Kidney (tissue), 14 donors: ENCODE measurements around the gene TMEM54. TPM values are rescaled to one million over a fixed set of nuclear protein-coding genes. Genes with fewer than 3 reads are reported as not detected.

Source experiments
- DNase-seq, 5 donors: peaks; one replicate each; pipeline ENCODE4 v3.0.0-alpha.2; 2013 to 2020
- FAIRE-seq: peaks from 2 replicates; lab custom pipeline; 2012; peaks lifted over from hg19 to GRCh38; lab: Jason Lieb, UNC
- H3K27ac ChIP-seq, 2 donors: one replicate each; pipeline ENCODE4 v1.7.0; 2013; ENCODE audit warnings: low read depth in 2 of 2, low read length in 2 of 2, inconsistent platforms in 1 of 2
- H3K27me3 ChIP-seq: one replicate; pipeline ENCODE4 v1.7.1; 2013; ENCODE audit warnings: low read length, inconsistent platforms; ENCODE audit not compliant: control insufficient read depth, insufficient read depth
- H3K36me3 ChIP-seq, 3 donors: one replicate each; pipeline versions ENCODE4 v1.7.0 to v1.7.1; 2013; ENCODE audit warnings: low read length in 3 of 3, control low read depth in 1 of 3, inconsistent platforms in 1 of 3; ENCODE audit not compliant: insufficient read depth in 3 of 3, control insufficient read depth in 2 of 3
- H3K4me1 ChIP-seq, 3 donors: one replicate each; pipeline versions ENCODE4 v1.7.0 to v1.7.1; 2013; ENCODE audit warnings: low read length in 3 of 3, inconsistent platforms in 1 of 3, low read depth in 1 of 3; ENCODE audit not compliant: control insufficient read depth in 2 of 3, insufficient read depth in 2 of 3
- H3K4me3 ChIP-seq, 3 donors: one replicate each; pipeline versions ENCODE4 v1.7.0 to v1.8.1; 2013; ENCODE audit warnings: low read length in 3 of 3, control low read depth in 1 of 3, inconsistent platforms in 1 of 3
- H3K9ac ChIP-seq, 3 donors: one replicate each; pipeline versions ENCODE4 v1.7.0 to v1.7.1; 2013; ENCODE audit warnings: low read length in 3 of 3, control low read depth in 1 of 3, inconsistent platforms in 1 of 3
- H3K9me3 ChIP-seq, 3 donors: one replicate each; pipeline versions ENCODE4 v1.7.0 to v1.7.1; 2013; ENCODE audit warnings: low read length in 3 of 3, control low read depth in 1 of 3, inconsistent platforms in 1 of 3; ENCODE audit not compliant: control insufficient read depth in 2 of 3, insufficient read depth in 1 of 3
- CTCF ChIP-seq: IDR thresholded peaks from 3 replicates; pipeline ENCODE4 v1.5.1; 2012; ENCODE audit warnings: mild to moderate bottlenecking, moderate library complexity, borderline replicate concordance; ENCODE audit not compliant: insufficient read depth; ENCODE audit errors: extremely low read depth
- intact Hi-C: fragments of 100-400 bp; cut with DNase I; formaldehyde crosslinking; loops from one replicate; pipeline ENCODE4 v1.11.1; 2022
- polyA plus RNA-seq: library from polyadenylated mRNA; stranded (reverse); fragments of 350-450 nt; fragmentation: Illumina TruSeq; extraction: RNeasy Lipid Tissue Mini Kit (QIAGEN cat#74804); gene quantifications from one replicate; pipeline ENCODE4 v1.2.3, GENCODE V29; 2014; ENCODE audit warnings: low read depth, low replicate concordance; ENCODE audit not compliant: insufficient read depth
- total RNA-seq: library from RNA; stranded (reverse); fragmentation: NEBNext Ultra II Directional; extraction: Animal tissue kit (Norgen Biotek cat#: 25700); gene quantifications from one replicate; pipeline ENCODE4 v1.2.1, GENCODE V29; 2021
- donor health status: control.
- donor health status: control.
- donor health status: control.
- donor health status: control.
- donor health status: control.
- donor health status: DM: yes; HTN: yes; CAD: no.
- donor health status: Normal renal cell carcinoma (clear cell type).

Gene TMEM54
- total and polyA plus RNA-seq, 2 donors from 2014 or later, result 45.9 to 55.2 TPM

- Histone ChIP-seq H3K4me3 (no peak overlapping the region), H3K9me3 (no peaks in the 10 kb centered on the region), H3K27ac (no peak overlapping the region), H3K36me3 (no peaks in the 10 kb centered on the region), H3K9ac (no peak overlapping the region), H3K4me1 (peaks cover 0 to 13% (median 9%) of the 10 kb centered on the region in 3 donors), H3K27me3 (no peaks in the 10 kb centered on the region)
- FAIRE-seq (no peak), DNase-seq (no peak)
- intact Hi-C loops, result no loop called here
- no peak for TF ChIP-seq CTCF
These were observed 32.3 kb downstream of the TMEM54 start for GRCh38 chr1:32868806-32869455.

GRCh38 chr1:32868085-32868484, 33.1 kb downstream of the TMEM54 start:
- Histone ChIP-seq H3K27me3 (no peaks in the 10 kb centered on the region), H3K9ac (no peak overlapping the region), H3K27ac (no peak overlapping the region), H3K9me3 (no peaks in the 10 kb centered on the region), H3K4me1 (peaks cover 0 to 13% (median 9%) of the 10 kb centered on the region in 3 donors), H3K36me3 (no peaks in the 10 kb centered on the region), H3K4me3 (no peak overlapping the region)
- DNase-seq, result no peak
- no peak for FAIRE-seq
- no peak for TF ChIP-seq CTCF
- intact Hi-C loops, result no loop called here

- Histone ChIP-seq H3K9ac (no peak overlapping the region), H3K4me1 (peaks cover 0 to 13% (median 9%) of the 10 kb centered on the region in 3 donors), H3K9me3 (no peaks in the 10 kb centered on the region), H3K36me3 (no peaks in the 10 kb centered on the region), H3K27me3 (no peaks in the 10 kb centered on the region), H3K27ac (no peak overlapping the region), H3K4me3 (no peak overlapping the region)
- intact Hi-C loops, result no loop called here
- no peak for TF ChIP-seq CTCF
- DNase-seq (no peak), FAIRE-seq (no peak)
These were observed 33.5 kb downstream of the TMEM54 start for GRCh38 chr1:32867671-32868070.

- DNase-seq, result no peak
- H3K4me3 ChIP-seq, result no peak overlapping the region
- H3K9me3 ChIP-seq, result no peaks in the 10 kb centered on the region
- H3K4me1 ChIP-seq, result peaks cover 0 to 13% (median 7%) of the 10 kb centered on the region in 3 donors
- no peaks in the 10 kb centered on the region for H3K36me3 ChIP-seq
- no peak overlapping the region for H3K9ac ChIP-seq
- no peaks in the 10 kb centered on the region for H3K27me3 ChIP-seq
- FAIRE-seq, result no peak
- H3K27ac ChIP-seq, result no peak overlapping the region
- no peak for TF ChIP-seq CTCF
- intact Hi-C loops, result no loop called here
These were observed 34.0 kb downstream of the TMEM54 start for GRCh38 chr1:32867151-32867550.
